Right lobe of liver (tissue), 4 donors: ENCODE measurements around the gene CC2D1A.

Experiments used
- CTCF ChIP-seq, 4 donors: fragments of 200-600 bp in 3 of 4; fragments of 450-650 bp in 1 of 4; IDR thresholded peaks; one replicate each; pipeline versions ENCODE4 v1.5.1 to v1.8.0; 2016 to 2022; ENCODE audit warnings: antibody characterized with exemption in 4 of 4, mild to moderate bottlenecking in 2 of 4
- POLR2A ChIP-seq: fragments of 450-650 bp; IDR thresholded peaks from one replicate; pipeline ENCODE4 v1.6.1; 2017; ENCODE audit warnings: antibody characterized with exemption, mild to moderate bottlenecking
- donor health status: DM: no; HTN: no; CAD: no.
- donor health status: DM: no; HTN: no; CAD: no.
- donor health status: DM: no; HTN: yes; CAD: no.

GRCh38 chr19:13868663-13869062 is 37.3 kb upstream of the CC2D1A start:
- no peak for TF ChIP-seq CTCF (IDR thresholded peaks at IDR 0.05)
- no peak for TF ChIP-seq POLR2A
